ENCODE measurements around the gene NRG2.
A peak's percentile ranks its signal among the peaks of the same experiment; 100 is the strongest.

NRG2 gene

DNA sequence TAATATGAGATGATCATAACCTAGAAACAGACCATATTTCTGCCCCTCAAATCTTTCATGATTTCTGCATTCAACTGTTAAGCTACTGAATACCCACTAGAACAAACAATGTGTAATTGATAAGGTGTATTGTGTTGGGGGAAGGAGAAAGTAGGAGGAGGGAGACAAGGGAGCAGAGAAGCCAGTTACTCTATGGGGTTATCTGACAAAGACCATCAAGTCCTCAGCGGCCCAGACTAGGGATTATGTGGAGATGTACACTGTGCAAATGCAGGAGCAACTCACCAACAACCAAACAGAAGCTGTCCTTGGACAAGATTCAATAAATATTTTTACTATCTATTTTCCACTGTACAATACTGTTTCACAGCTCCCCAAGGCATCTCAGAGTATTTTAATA lies 2.7 kb downstream of the NRG2 start:
- no peak for DNase-seq (ENCODE audit: low read depth)

DNA sequence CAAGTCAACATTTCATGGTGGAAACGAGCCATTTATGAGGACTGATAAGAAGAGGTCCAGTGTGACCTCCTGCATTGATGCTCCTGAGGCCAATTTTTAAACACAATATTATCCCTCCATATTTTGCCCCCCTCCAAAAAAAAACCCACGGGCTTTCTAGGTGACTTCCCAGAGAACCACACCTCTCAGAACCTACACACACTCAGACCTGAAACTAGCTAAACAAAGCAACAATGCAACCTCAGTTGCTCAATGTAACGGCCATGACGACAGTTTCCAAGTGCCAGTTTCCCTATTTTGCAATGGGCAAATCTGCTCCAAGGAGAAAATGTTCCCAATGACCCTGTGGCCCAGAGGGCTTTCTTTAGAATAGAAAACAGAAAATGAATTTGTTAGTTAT lies 3.5 kb downstream of the NRG2 start:
- DNase-seq (ENCODE audit: low read depth) = no peak

DNA sequence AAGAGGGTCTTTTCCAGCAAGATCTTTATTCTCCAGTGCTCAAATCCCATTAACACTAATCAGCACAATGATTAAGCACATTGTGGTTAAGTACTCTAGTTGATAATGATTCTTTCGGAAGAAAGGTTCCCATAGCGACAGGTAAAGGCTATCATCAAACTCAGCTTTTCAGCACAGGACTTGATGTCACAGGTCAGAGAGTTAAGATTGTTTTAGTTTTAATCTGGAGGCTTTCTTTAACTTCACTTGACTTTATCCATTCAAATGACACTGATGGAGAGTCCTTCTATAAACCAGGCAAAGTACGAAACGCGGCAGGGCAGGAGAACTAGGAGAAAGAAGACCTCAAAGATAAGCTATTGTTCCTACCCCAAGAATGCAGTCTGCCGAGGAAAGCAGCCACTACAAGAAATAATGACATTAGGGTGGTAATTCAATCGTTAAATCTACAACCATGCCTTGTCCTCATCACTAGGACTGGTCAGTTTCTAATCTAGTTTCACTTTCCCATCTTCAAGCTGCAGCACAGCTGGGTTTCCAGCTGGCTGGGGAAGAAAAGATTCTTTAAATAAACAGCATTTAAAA lies 4.6 kb downstream of the NRG2 start:
- peak; percentile 18 for DNase-seq (ENCODE audit: low read depth)

DNA sequence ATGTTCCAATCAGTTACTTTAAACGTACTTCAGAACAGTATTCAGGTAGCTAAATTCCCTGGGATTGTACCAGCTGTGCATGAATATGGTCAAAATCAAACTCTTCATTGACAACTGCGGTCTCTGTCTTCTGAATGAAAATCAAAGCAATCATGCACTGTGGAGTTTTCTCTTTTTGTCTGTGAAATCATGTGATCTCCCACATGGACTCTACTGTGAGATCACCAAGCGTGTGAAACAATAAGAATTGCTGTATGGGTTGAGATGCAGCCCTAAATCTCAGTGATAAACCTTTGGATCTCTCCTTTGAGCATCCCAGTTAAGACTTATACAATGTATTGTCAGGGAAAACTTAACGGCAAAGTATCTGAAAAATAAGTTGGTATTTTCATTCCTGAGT lies 6.1 kb downstream of the NRG2 start:
- no peak for DNase-seq (ENCODE audit: low read depth)

DNA sequence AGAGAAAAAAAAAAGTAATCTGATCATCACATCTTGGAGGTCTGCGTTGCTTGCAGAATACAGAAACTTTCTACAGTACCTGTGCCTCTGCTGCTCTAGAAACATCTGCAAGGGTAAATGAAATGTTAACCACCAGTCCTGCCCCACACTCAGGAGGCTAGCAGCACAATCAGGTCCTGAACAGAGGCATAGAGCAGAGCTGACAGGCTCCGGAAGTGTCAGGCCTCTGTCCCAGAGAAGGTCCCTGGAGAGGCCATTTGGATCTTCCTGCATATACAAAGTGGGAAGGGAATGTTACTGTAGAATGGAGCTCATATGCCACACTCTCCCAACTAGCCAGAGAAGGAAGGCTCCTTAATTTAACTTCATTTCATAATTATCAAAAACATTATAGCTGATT lies 7.2 kb downstream of the NRG2 start:
- no peak for DNase-seq (ENCODE audit: low read depth)

DNA sequence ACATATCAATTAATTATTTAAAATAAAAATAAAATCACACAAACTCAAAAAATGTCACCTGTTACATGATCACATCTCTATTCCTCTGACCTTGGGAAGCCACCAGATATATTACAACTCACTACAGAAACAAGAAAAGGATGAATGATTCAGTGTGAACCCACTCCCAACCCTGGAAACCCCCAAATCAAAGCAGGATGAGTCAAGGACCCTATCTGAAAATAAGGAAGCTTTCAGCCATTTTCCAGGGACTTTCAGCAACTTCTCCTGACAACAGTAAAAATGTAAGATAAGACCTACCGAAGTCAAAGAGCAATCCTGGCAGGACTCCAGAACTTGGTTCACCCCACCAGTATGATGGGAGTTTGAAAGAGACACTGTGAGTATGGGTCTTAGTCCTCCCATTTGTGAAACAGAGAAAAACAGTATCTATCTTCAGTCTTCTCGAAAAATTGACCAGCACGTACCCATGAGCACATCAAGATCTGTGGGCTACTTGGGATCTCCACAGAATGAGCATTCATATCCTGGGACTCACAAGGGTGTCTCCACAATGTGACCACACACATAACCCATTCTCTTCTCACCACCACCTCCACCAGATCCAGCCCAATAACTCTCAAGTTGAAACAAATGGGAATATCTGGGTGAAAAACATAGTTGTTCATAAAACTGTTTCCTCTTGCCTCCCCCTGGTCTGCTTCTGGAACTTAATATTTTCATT lies 9.9 kb downstream of the NRG2 start:
- no peak for DNase-seq (ENCODE audit: low read depth)

DNA sequence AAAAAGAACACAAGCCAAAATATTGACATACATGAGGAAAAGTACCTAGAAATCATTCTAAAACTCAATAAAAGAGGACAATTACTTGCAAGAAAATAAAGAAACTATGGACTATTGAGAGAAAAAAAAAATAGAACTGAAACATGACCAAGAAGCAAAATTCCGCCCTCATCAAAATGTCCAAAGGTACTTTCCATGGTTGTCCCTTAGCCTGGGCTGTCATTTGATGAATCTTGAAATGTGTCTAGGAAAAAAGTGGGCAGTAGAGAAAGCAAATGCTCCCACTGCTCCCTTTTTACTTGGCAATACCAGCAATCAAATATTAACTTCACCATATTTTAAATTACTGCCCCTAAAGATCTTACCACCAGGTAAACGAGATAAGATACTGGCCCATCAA lies 10.8 kb downstream of the NRG2 start:
- no peak for DNase-seq (ENCODE audit: low read depth)

DNA sequence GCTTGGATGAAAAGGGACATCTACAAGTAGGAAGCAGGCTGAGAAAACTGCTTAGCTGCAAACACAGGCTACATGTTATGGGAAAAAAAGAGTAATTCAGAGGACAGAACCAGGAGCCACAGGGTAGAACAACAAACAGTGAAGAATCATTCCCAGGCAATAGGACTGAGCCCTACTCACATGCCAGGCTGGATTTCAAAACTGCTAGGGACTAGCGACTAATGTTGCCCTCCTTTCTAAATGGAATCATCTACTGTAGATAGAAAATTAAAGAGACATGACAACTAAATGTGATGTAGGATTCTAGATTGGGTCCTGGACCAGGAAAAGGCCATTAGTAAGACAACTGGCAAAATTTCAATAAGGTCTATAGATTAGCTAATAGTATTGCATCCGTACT lies 15.3 kb downstream of the NRG2 start:
- DNase-seq (ENCODE audit: low read depth) = no peak

DNA sequence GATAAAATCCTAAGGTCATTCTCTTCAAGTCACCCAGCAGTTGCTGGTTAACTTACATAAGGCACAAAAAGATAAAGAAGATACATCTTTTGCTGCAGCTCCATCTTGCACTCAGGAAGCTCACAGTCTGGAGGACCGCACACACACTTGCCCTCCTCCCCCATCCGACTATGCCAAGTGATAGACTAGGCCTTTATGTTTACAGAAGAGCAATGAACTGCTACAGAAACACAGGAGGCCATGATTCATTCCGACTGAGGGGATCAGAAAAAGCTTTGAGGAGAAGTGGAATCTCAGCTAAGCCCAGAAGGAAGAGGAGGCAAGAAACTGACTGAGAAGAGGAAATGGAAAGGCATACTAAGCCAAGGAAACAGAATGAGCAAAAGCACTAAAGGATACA lies 17.4 kb downstream of the NRG2 start:
- no peak for DNase-seq (ENCODE audit: low read depth)

DNA sequence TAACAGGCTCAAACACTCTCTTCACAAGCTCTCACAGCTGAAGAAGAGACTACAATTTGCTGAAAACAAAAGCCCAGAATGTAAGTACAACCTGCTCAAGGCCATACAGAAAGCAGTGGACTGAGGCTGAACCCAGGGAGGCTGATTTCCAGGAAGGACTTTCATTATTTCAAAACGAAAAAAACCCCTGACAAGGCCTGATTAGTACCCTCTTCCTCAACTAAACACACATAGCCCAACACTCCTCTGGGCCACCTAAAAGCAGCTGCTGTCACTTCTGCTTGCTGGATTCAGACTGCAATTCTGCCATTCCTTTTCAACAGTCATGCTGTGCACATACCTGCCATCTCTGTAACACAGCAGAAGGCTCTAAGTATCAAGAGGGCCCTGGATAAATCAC lies 18.2 kb downstream of the NRG2 start:
- DNase-seq (ENCODE audit: low read depth) = no peak

DNA sequence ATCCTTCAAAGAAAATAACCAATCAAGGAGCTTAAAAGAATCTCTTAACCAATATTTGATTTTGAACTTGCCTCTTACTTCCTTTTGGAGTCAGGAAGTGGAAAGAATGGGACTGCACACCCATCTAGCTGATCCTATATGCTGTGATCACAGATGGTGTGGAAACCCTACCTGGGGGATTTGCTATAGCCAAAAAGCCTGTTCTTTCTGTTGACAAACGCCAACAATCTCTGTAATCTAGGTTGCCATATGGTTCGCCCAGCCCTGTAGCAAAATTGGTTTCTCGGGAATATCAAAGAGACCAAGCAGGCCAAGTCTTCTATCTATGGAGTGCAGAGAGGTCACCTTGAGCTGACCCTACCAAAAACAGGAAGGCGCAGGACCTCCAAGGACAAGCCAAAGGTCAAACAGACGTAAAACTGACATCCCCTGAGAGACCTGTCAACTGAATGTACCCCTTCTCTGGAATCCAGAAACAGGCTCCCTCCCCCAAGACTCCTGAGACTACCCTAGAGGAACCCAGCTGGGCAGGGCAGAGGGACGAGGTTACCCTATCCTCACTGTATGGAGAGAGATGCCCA lies 19.4 kb downstream of the NRG2 start:
- DNase-seq (ENCODE audit: low read depth) = no peak

DNA sequence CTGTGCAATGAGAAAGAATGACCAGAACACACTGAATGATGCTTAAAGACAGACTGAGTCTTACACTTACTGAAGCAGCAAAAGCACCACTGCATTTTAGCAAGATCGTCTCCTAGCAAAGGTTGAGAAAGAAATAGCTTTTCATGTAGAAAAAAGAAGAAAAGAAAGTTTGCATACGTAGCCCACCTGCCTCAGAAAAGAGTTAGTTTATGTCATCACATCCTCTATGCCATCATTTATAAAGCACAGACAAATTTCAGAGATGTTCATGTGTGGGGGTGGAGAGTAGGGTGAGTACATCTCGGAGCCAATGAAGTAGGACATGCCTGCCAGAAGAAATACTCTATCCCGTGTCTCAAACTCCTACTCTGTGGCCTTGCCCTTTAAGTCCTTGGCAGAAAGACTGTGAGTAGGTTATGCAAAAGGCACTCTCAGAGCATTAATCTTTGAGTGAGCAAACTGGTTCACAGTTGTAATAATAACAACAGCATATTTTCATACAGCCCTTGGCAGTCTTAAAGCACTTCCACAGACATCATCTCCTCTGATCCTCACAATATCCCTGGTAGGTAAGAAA lies 22.4 kb downstream of the NRG2 start:
- DNase-seq (ENCODE audit: low read depth) = no peak

DNA sequence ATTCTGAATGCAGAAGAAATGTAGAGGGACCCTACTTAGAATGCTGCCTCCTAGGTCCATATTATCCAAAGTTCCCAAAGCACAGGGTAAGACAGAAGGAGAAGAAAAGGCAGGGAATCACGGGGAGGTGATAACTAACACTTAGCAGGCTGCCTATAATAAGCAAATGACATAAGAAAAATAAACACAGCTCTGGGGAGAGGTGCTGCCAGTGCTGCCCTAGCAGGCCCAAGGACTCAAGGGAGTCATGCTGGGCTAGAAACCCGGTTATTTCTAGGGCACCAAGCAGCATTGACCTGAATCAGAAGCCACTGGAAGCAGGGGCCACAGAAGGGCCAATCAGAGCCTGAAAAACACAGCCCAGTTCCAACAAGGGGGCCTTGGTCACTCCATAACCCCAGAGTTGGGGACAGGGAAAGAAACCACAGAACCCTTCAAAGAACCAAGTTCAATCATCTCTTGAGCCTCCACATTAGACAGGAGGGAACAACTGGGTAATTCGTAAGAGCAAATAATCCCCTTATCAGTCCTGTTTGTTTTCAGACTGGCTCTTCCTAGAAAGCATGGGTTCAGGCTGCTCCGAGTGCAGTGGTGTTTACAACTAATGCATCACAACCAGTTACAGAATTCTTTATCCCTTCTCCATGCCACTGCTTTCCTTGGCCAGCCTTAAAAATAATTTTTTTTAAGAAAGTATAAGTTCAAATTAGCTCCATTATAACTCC lies 24.0 kb downstream of the NRG2 start:
- no peak for DNase-seq (ENCODE audit: low read depth)

DNA sequence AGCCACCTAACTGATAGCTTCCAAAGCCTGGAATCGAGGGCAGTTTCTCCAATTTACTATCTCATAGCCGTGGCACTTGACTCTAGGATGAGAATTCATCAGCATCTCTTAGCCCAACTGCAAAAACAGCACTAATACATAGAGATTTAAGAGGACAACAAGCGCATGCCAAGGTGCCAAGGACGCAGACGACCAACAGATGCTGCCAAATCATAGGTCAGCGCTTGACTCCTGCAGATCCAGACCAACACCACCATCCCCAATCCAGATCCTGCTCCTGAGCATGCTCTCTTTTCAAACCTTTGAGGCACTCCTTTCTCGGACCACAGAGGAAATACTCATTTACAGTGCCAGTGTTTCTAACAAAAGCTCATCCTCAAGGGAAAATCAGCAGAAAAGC lies 24.6 kb downstream of the NRG2 start:
- no peak for DNase-seq (ENCODE audit: low read depth)

DNA sequence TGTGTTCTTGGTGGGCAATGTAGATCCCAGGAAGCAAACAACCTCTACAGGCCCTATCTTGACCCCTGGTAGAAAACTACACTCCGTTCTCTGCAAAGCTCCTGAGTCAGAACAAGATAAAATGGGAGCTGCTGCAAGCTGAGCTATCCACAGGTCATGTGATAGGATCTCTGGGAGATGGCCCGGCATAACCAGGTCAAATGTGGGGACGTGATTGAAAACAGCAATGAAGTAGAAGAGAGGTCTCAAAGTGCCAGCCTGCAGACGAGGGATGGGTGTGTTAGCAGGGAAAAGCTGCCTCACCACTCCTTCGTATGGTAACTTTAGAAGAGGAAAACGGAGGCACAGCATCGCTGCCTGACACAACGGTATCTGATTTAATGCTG lies 25.0 kb downstream of the NRG2 start:
- DNase-seq (ENCODE audit: low read depth) = no peak

DNA sequence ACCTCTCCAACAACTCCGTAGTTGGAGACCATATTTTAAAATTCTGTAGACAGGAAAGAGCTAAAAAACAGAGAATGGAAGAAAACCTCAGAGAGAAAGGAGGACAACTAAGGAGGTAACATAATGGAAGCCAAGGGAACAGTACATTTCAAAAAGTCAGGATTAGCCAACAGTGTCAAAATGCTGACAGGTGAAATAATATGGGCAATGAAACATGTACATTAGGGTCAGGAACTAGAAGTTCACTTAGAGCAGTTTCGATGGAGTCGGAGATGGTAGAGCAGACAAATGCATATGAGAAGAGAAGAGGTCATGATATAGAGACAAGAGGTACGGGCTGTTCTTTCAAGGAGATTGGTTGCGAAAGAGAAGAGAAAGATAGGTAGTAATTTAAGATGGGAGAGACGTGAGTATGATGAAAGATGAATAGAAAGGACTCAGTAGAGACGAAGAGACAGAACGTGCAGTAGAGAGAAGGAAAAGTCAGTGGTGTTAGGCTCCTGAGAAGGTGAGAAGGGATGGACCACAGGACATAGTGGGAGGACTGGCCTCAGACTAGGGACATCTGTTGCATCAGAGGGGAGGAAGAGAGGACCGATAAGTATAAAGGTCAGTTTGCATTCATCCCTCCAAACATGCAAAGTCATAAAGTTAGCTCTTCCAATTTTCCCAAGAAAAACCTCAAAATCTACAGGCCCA lies 25.6 kb downstream of the NRG2 start:
- no peak for DNase-seq (ENCODE audit: low read depth)

DNA sequence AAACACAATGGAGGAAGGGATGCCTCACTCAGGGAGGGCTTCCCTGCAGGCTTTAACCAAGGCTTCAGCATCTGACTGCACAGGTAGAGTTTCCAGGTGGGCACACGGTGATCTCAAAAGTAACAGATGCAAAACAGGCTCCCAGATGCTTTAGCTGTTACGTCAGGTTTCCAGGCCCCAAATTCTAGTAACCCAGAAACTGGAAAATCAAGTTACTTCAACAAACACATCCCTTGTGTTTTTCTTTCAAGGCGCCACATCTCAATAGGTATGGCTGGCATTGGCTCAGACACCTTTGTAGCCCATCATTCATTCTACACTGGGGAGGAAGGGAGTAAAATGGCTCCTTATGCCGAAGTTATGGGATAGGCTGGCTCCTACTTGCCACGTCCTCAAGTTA lies 27.4 kb downstream of the NRG2 start:
- no peak for DNase-seq (ENCODE audit: low read depth)

DNA sequence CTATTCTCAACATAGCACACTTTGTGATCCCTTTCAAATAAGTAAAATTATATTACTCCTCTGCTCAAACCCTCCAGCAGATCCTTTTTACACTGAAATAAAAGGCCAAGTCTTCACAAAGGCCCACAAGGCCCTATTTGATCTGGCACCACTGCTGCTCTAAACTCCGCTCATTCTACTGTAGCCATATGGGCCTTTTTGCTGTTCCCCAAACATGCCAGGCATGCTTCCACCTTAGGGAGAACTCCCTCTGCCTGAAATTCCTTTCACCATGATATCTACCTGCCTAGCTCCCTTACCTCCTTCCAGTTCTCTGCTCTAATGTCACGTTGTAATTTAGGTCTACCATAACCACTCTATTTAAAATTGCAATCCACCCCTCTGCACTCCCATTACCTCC lies 28.3 kb downstream of the NRG2 start:
- no peak for DNase-seq (ENCODE audit: low read depth)

DNA sequence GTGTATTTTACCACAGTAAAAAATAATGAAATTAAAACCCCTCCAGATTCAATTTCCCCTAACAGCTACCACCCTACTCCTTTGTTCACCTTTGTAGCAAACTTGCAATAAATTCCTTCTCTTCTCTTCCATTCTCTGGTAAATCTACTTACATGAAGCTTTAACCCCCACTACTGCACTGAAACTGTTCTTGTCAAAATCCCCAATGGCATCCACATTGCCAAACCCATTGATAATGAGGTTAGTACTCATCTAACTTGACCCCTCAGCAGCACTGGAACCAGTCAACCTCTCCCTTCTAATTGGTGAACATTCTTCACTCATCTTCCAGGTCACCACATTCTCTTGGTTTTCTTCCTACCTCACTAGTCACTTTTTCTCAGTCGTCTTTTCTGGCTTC lies 29.6 kb downstream of the NRG2 start:
- DNase-seq (ENCODE audit: low read depth) = no peak

DNA sequence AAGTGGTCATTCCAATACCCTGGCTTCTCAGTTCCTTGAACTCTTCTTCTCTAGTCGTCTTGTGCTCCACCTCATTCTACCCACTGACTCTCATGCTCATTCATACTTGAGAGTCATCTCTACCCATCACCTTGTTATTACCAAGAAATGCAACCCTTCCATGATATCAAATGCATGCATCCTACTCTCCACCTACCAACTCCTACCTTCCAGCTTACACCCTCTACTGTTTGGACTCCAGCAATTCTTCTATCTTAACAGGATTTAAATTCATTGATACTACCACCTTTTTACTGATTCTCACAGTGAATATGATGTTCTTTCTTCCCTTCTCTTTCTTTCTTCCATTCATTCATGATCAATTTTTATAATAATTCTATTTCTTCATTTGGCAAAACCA lies 30.7 kb downstream of the NRG2 start:
- no peak for DNase-seq (ENCODE audit: low read depth)

DNA sequence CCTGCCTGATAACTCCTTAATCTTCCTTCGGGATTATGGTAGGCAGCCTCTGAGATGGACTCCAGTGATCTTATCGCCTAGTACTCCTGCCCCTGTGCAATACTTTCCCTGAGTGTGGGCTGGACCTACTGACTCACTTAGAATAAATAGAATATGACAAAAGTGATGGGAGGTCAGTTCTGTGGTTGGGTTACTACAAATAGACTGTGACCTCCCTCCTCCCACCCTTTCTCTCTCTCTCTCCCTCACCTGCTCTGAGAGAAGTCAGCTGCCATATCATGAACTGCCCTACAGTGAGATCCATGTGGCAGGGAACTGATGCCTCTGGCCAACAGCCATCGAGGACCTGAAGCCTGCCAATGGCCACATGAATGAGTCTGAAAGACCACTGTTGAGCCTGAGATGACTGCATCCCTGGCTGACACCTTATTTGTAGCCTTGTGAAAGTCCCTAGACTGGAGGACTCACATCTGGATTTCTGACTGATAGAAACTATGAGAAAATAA lies 31.7 kb downstream of the NRG2 start:
- peak; percentile 4 for DNase-seq (ENCODE audit: low read depth)

DNA sequence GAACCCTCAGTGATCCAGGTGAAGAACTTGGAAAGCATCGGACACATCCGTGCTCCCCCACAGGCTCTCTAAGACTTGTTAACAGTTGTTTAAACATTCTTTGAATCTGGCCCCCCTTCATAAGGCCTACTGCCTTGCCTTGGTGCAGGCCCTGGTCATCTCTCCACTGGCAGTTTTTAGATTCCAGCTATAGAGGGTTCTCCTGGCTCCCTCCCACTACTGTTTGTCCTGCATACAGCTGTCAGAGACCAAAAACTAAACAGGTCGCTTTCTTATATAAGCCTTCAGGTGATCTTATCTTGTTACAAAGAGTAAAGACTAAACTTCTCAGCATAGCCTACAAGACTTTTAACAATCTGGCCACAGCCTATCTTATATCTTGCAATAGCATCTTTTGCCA lies 32.3 kb downstream of the NRG2 start:
- DNase-seq (ENCODE audit: low read depth) = no peak
